SH-SY5Y (cell line): ENCODE results near the gene SEMA3C.

ENCODE experiments used
- GATA2 ChIP-seq: IDR thresholded peaks from 2 replicates; pipeline ENCODE4 v1.6.1; 2011; ENCODE audit warnings: mild to moderate bottlenecking, low read depth, low read length
- GATA3 ChIP-seq: IDR thresholded peaks from 2 replicates; pipeline ENCODE4 v1.6.1; 2011; ENCODE audit warnings: low read depth, mild to moderate bottlenecking, low read length, moderate library complexity

DNA sequence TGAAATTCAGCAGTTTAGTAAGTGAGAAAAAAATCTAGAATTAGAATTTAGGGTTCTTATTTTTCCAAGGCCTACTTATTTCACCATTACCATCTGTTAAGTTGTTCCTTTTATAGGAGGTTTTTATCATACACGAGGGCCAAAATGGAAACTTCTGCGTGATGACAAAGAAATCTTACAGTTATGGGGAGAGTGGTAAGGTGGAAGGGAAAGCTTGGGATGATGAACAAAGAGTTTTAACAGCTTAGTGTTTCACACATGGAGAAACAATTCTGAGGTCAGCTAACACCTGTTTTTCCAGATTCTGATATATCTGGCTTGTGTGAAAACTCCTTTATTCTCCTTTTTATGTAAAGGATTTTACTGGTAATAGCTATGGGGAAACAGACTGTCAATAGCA, 49.8 kb upstream of the SEMA3C start:
- TF ChIP-seq GATA3 (no peak), GATA2 (no peak)
